GM12878 (cell line): ENCODE measurements around the gene EGFR. TPM values are rescaled to one million over a fixed set of nuclear protein-coding genes. Genes with fewer than 3 reads are reported as not detected.

Experiments
- ATF3 ChIP-seq: IDR thresholded peaks from 2 replicates; pipeline ENCODE4 v1.6.1; 2011; ENCODE audit warnings: low read depth, mild to moderate bottlenecking, low read length, moderate library complexity, borderline replicate concordance; ENCODE audit errors: extremely low read depth
- FOXK2 ChIP-seq: fragments of 450-650 bp; IDR thresholded peaks from 2 replicates; pipeline ENCODE4 v1.6.1; 2017; ENCODE audit warnings: mild to moderate bottlenecking, moderate library complexity
- MTA2 ChIP-seq: fragments of 450-650 bp; IDR thresholded peaks from 2 replicates; pipeline ENCODE4 v1.6.1; 2016; ENCODE audit warnings: low read depth, mild to moderate bottlenecking, moderate library complexity
- NKRF ChIP-seq: fragments of 450-650 bp; conservative IDR thresholded peaks from 2 replicates; pipeline ENCODE4 v1.6.1; 2017; ENCODE audit warnings: mild to moderate bottlenecking, moderate library complexity
- PAX5 ChIP-seq: IDR thresholded peaks from 2 replicates; pipeline ENCODE4 v1.6.1; 2011; ENCODE audit warnings: low read depth, low read length, borderline replicate concordance
- PML ChIP-seq: IDR thresholded peaks from 2 replicates; pipeline ENCODE4 v1.6.1; 2012; ENCODE audit warnings: low read length, inconsistent platforms
- RCOR1 ChIP-seq: conservative IDR thresholded peaks from 2 replicates; pipeline ENCODE4 v1.6.1; 2012; ENCODE audit warnings: low read depth, low read length, improper control_type of control experiment
- REST ChIP-seq: IDR thresholded peaks from 2 replicates; pipeline ENCODE4 v1.6.1; 2012; ENCODE audit warnings: mild to moderate bottlenecking, low read depth, low read length
- SKIL ChIP-seq: fragments of 450-650 bp; IDR thresholded peaks from 2 replicates; pipeline ENCODE4 v1.6.1; 2017; ENCODE audit warnings: mild to moderate bottlenecking, low read depth, inconsistent platforms; ENCODE audit not compliant: poor library complexity, severe bottlenecking
- STAT3 ChIP-seq: IDR thresholded peaks from 2 replicates; pipeline ENCODE4 v1.6.1; 2011; ENCODE audit warnings: low read depth, low read length, improper control_type of control experiment
- TCF3 ChIP-seq: IDR thresholded peaks from 2 replicates; pipeline ENCODE4 v1.6.1; 2012; ENCODE audit warnings: low read depth, mild to moderate bottlenecking, low read length, borderline replicate concordance; ENCODE audit not compliant: insufficient read depth
- TCF7 ChIP-seq: IDR thresholded peaks from 2 replicates; pipeline ENCODE4 v1.6.1; 2014; ENCODE audit warnings: antibody characterized with exemption, borderline replicate concordance
- polyA plus RNA-seq, 11 experiments: library from polyadenylated mRNA; depleted of rRNA in 4 of 11; unstranded in 6 of 11; stranded (reverse) in 5 of 11; fragments of >200 nt; fragmentation: Nextera tagmentation in 4 of 11; fragmentation: Illumina TruSeq in 1 of 11; extraction: Ambion mirVana in 4 of 11; extraction: Trizol in 1 of 11; gene quantifications; 1 replicate in 1 of 11; 2 replicates in 10 of 11; pipeline versions ENCODE4 v1.2.1 to v1.2.3, GENCODE V29; 2011 to 2016; ENCODE audit warnings: inconsistent platforms in 2 of 11, missing spikeins in 2 of 11, low read depth in 1 of 11
- total RNA-seq, 4 experiments: library from RNA; depleted of rRNA in 3 of 4; stranded (reverse); fragments of >200 nt in 3 of 4; fragmentation: Illumina TruSeq in 1 of 4; extraction: Trizol in 1 of 4; gene quantifications; 2 replicates each; pipeline versions ENCODE4 v1.2.1 to v1.2.3, GENCODE V29; 2013 to 2021

Gene EGFR
- total and polyA plus RNA-seq, 10 of the 15 experiments (the other 5 are each of a cell fraction or from before 2014, with no cell fraction given) = 0.01 to 0.31 TPM; not detected in 8

GRCh38 chr7:55120501-55121198 is 101.8 kb downstream of the EGFR start (continued):
- TF ChIP-seq REST (no peak), RCOR1 (no peak), ATF3 (no peak), FOXK2 (no peak), STAT3 (no peak), PML (no peak), SKIL (no peak), NKRF (no peak), PAX5 (no peak), MTA2 (no peak), TCF3 (no peak), TCF7 (no peak)
- TF ChIP-seq, all 136 proteins: peak for 0
